Subcutaneous abdominal adipose tissue (tissue), 5 donors: ENCODE data around the gene ZMYM2.
A peak's percentile ranks its signal among the peaks of the same experiment; 100 is the strongest.
"Not testable (repeated sequence)": the region's sequence is repeated elsewhere in the genome, so short reads cannot be mapped to it uniquely, and the experiment has no call there.

Experiments
- H3K27ac ChIP-seq: one replicate; pipeline ENCODE4 v1.7.0; 2013; ENCODE audit warnings: low read depth, mild to moderate bottlenecking, inconsistent platforms, low read length, moderate library complexity
- H3K27me3 ChIP-seq, 5 donors: one replicate each; pipeline ENCODE4 v1.7.0; 2013; ENCODE audit warnings: low read length in 5 of 5, inconsistent platforms in 1 of 5; ENCODE audit not compliant: control insufficient read depth in 5 of 5, insufficient read depth in 4 of 5
- H3K36me3 ChIP-seq, 5 donors: one replicate each; pipeline ENCODE4 v1.7.0; 2013; ENCODE audit warnings: low read length in 5 of 5; ENCODE audit not compliant: control insufficient read depth in 5 of 5, insufficient read depth in 5 of 5
- H3K4me1 ChIP-seq, 5 donors: one replicate each; pipeline ENCODE4 v1.7.0; 2013; ENCODE audit warnings: low read length in 5 of 5, mild to moderate bottlenecking in 3 of 5, moderate library complexity in 1 of 5; ENCODE audit not compliant: control insufficient read depth in 5 of 5, insufficient read depth in 5 of 5
- H3K4me3 ChIP-seq, 5 donors: one replicate each; pipeline ENCODE4 v1.7.0; 2013; ENCODE audit warnings: low read length in 5 of 5, low read depth in 1 of 5
- H3K9ac ChIP-seq, 5 donors: one replicate each; pipeline ENCODE4 v1.7.0; 2013; ENCODE audit warnings: low read length in 5 of 5, mild to moderate bottlenecking in 4 of 5, moderate library complexity in 3 of 5
- H3K9me3 ChIP-seq, 5 donors: one replicate each; pipeline ENCODE4 v1.7.0; 2013; ENCODE audit warnings: low read length in 5 of 5; ENCODE audit not compliant: control insufficient read depth in 5 of 5
- donor health status: healthy.
- donor health status: healthy.
- donor health status: healthy.
- donor health status: healthy.
- donor health status: healthy.

The ZMYM2 gene

DNA sequence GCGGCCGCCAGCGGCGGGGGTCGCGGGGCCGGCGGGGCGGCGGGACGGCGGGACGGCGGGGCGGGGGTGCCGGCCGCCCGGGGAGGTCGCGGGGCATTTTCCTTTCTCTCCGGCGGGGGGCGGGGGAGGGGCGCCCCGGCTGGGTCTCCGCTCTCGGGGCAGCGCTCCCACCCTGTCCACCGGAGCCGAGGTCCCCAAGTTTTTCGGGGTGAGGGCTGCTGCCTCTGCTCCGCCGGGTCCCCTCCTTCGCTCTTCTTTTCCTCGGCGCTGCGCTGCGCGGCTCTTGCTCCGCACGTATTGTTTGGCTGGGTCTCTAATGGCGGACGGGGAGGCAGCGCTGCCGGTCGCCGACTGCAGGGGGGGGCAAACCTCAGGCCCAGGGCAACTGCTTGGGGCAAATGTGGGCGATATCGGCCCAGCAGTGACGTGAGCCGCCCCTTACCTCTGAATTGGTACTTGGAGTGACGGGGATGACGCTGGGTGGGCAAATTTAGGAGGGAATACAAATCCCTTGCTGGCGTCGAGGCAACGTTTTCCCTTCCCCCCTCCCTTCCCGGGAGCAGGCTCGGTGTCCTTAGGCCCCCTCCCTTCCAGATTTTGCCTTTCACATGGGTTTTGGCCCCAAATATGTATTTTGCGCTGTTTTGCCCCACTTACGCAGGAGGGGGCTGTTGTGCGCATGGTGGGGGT, 759 bp downstream of the ZMYM2 start:
- no peaks in the 10 kb centered on the region for H3K27me3 ChIP-seq
- peaks cover 8 to 41% (median 36%) of the 10 kb centered on the region in 5 donors for H3K4me1 ChIP-seq
- H3K9ac ChIP-seq = peak overlapping the region; percentile 59 to 93 (median 77)
- H3K36me3 ChIP-seq = peaks cover 0 to 6% (median 3%) of the 10 kb centered on the region in 5 donors
- H3K9me3 ChIP-seq = no peaks in the 10 kb centered on the region
- H3K27ac ChIP-seq = peak overlapping the region; percentile 89
- H3K4me3 ChIP-seq = peak overlapping the region; percentile 86 to 96 (median 94)

DNA sequence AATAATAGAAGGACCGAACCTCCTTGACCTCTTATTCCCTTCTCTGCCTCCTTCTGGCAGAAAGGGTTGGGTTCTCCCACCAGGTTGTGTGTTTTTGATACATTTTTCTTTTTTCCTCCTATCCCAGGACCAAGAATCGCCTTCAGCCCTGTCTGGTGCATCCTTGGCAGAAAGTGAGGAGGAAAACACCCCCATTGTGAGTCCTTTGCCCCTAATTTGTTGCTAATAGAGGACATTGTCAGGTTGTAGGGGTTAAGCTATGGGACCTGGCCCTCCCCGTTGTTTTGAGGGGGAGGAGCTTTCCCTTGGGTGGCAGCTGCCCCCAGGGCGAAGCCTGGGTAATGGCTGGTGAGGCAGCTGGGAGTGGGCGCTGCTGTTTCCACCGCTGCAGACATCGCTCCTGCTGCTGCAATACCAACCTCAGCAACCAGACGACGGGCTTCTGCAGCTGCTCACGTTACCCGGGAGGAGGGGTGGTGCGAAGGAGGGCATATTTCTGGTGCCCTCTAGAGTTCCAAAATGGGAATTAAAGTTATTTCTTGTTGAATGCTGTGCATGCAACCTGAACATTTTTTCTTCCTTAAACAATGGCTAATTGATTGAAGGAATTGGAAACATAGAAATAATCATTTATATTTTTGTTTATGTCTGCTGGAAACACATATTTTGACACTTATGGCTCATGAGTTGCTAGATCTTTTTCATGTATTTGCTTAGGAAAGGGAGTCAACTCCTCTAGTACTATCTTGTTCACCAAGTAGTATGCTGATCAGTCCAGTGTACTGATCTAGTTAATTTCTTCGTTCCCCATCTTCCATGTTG, 1.5 kb downstream of the ZMYM2 start:
- peaks cover 8 to 41% (median 36%) of the 10 kb centered on the region in 5 donors for H3K4me1 ChIP-seq
- no peaks in the 10 kb centered on the region for H3K9me3 ChIP-seq
- H3K9ac ChIP-seq = peak overlapping the region; percentile 59 to 93 (median 77)
- H3K4me3 ChIP-seq = peak overlapping the region; percentile 86 to 96 (median 94)
- peak overlapping the region; percentile 89 for H3K27ac ChIP-seq
- H3K27me3 ChIP-seq = no peaks in the 10 kb centered on the region
- peaks cover 0 to 6% (median 5%) of the 10 kb centered on the region in 5 donors for H3K36me3 ChIP-seq

DNA sequence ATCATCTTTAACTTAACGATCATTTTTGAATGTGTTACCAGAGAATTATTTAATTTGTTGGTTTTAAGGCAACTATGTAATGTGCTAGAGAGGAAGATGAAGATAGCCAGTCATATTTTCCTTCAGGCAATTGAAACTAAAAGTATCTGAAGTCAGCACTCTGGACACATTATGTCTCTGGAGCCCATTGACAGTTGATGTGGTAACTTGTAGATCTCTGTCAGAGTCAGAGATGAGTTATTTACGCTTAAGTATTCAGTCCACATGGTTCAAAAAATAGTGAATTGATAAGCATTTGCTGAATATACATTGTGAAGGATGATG, 2.1 kb downstream of the ZMYM2 start:
- no peaks in the 10 kb centered on the region for H3K9me3 ChIP-seq
- H3K4me1 ChIP-seq = peaks cover 8 to 41% (median 36%) of the 10 kb centered on the region in 5 donors
- peak overlapping the region; percentile 89 for H3K27ac ChIP-seq
- peaks cover 0 to 7% (median 5%) of the 10 kb centered on the region in 5 donors for H3K36me3 ChIP-seq
- H3K9ac ChIP-seq = peak overlapping the region in 1 of 5 donors; percentile 7
- H3K27me3 ChIP-seq = no peaks in the 10 kb centered on the region
- H3K4me3 ChIP-seq = peak overlapping the region in 3 of 5 donors; percentile 86 to 94 (median 87)

DNA sequence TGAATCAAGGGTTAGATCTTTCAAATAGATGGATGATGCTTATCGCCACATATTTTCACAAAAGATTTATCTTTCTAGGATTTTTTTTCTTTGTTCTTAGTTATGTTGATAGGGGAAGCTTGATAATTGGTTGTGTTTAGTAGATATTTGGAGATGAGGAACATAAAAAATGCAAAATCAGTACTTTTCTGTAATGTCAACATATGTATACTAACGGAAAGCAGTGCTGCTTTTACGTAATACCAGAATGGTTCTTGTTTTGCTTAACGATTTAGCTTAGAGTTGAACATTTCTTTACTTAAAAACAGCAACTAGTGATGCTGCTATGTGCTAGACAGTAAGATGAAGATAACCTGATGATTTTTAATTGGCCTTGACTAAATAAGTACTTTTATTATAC, 3.0 kb downstream of the ZMYM2 start:
- Histone ChIP-seq H3K27ac (peak overlapping the region; percentile 89), H3K4me1 (peaks cover 8 to 41% (median 36%) of the 10 kb centered on the region in 5 donors), H3K4me3 (no peak overlapping the region), H3K9me3 (no peaks in the 10 kb centered on the region), H3K36me3 (peaks cover 0 to 10% (median 5%) of the 10 kb centered on the region in 5 donors), H3K27me3 (no peaks in the 10 kb centered on the region), H3K9ac (no peak overlapping the region)

DNA sequence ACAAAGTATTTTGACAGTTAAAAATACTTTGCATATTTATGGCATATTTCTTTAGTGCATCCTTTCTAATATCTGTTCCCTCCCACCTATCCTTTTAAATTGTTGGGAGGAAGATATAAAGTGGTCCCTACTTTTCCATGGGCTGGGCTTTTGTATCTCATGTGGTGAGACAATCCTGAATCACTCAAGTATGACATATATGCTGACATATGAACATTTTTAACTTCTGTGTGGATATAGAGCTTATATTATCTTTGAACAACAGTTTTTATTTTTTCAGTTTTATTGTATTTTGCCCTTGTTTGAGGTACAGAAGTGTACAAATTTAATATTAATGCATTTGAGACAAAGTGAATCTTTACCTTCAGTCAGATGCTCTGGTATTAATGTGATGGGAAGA, 3.4 kb downstream of the ZMYM2 start:
- peaks cover 0 to 14% (median 9%) of the 10 kb centered on the region in 5 donors for H3K36me3 ChIP-seq
- H3K9me3 ChIP-seq = no peaks in the 10 kb centered on the region
- peak overlapping the region in 1 of 5 donors; percentile 24 for H3K9ac ChIP-seq
- no peak overlapping the region for H3K4me3 ChIP-seq
- peak overlapping the region; percentile 38 for H3K27ac ChIP-seq
- H3K27me3 ChIP-seq = no peaks in the 10 kb centered on the region
- peaks cover 8 to 41% (median 36%) of the 10 kb centered on the region in 5 donors for H3K4me1 ChIP-seq

DNA sequence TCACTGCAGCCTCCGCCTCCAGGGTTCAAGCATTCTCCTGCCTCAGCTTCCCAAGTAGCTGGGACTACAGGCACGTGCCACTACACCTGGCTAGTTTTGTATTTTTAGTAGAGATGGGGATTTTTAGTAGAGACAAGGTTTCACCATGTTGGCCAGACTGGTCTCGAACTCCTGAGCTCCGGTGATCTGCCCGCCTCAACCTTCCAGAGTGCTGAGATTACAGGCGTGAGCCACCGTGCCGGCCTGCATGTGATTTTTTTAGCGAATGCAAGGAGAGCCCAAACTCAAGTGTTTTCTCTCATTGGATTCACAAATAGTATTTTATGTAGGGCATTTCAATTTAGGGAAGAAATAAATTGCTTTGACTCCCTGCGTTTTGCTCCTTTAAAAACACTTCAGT, 4.4 kb downstream of the ZMYM2 start:
- no peak overlapping the region for H3K9ac ChIP-seq
- H3K36me3 ChIP-seq = peaks cover 0 to 18% (median 12%) of the 10 kb centered on the region in 5 donors
- peaks cover 8 to 37% (median 30%) of the 10 kb centered on the region in 5 donors for H3K4me1 ChIP-seq
- H3K27ac ChIP-seq = no peak overlapping the region
- H3K27me3 ChIP-seq = no peaks in the 10 kb centered on the region
- H3K9me3 ChIP-seq = no peaks in the 10 kb centered on the region
- no peak overlapping the region for H3K4me3 ChIP-seq

DNA sequence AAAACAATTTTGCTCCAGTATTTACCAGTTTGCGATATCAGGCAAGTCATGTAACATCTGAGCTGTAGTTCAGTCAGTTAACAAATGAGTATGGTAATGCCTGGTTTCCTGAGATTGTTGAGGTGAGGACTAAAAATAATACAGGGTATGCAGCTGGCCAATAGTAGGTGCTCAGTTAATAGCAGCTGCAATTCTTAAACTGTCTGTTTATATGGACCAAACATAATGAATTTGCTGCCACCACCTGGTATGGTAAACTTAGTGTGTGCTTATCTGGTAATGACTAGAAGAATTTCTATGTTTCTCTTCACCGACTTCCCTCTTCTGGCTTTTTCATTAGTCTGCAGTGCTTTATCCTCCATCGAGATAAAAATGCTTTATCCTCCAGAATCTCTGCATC, 9.1 kb downstream of the ZMYM2 start:
- H3K9me3 ChIP-seq = no peaks in the 10 kb centered on the region
- H3K27ac ChIP-seq = no peak overlapping the region
- peaks cover 9 to 26% (median 18%) of the 10 kb centered on the region in 5 donors for H3K36me3 ChIP-seq
- H3K27me3 ChIP-seq = no peaks in the 10 kb centered on the region
- no peak overlapping the region for H3K9ac ChIP-seq
- H3K4me3 ChIP-seq = no peak overlapping the region
- H3K4me1 ChIP-seq = peaks cover 0 to 15% (median 0%) of the 10 kb centered on the region in 5 donors

DNA sequence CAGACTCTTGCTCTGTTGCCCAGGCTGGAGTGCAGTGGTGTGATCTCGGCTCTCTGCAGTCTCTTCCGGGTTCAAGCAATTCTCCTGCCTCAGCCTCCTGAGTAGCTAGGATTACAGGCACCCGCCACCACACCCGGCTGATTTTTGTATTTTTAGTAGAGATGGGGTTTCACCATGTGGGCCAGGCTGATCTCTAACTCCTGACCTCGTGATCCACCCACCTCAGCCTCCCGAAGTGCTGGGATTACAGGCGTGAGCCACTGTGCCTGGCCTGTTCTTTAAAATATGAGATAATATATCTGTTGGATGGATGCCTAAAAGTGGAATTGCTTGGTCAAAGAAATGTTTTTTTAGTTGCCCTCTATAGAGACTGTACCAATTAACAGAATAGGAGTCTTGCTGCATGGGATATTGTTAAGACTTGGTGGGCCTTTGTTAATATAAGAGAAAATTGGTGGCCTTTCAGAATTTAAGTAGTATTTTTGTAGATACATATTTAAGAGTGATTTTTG, 16.0 kb downstream of the ZMYM2 start:
- H3K27me3 ChIP-seq, H3K4me3 ChIP-seq, H3K27ac ChIP-seq, H3K9ac ChIP-seq, H3K4me1 ChIP-seq, H3K9me3 ChIP-seq: not testable (repeated sequence)
- peaks cover 7 to 18% (median 15%) of the 10 kb centered on the region in 5 donors for H3K36me3 ChIP-seq

DNA sequence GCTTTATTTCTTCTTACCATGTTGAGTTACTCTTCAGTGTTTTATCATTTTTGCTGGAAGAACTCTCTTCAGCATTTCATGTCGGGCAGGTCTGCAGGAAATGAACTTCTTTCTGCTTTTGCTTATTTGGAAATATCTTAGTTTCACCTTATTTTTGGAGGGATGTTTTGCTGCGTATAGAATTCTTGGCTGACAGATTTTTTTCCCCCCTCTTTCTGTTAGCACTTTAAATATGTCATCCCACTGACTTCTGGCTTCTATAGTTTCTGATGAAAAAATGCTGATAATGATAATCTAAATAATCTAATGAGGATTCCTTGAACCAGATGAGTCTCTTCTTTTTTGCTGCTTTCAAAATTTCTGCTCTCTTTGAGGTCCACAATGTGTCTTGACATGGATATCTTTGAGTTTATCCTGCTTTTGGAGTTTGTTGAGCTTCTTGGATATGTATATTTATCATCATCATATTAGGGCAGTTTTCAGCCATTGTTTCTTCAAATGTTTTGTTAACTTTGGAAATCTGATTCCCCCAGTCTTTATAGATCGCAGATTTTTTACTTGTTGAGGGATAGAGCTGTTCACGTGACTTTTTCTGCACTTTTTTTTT, 20.4 kb downstream of the ZMYM2 start:
- H3K4me3 ChIP-seq = no peak overlapping the region
- H3K27me3 ChIP-seq = no peaks in the 10 kb centered on the region
- H3K36me3 ChIP-seq = peaks cover 8 to 18% (median 12%) of the 10 kb centered on the region in 5 donors
- H3K4me1 ChIP-seq = no peaks in the 10 kb centered on the region
- H3K9me3 ChIP-seq = peaks cover 2 to 11% (median 8%) of the 10 kb centered on the region in 5 donors
- H3K27ac ChIP-seq = no peak overlapping the region
- no peak overlapping the region for H3K9ac ChIP-seq
